Esophagus (tissue), 2 donors: ENCODE results near the gene FCN1. TPM values are rescaled to one million over a fixed set of nuclear protein-coding genes. Genes with fewer than 3 reads are reported as not detected.

ENCODE experiments used
- H3K27ac ChIP-seq, 2 donors: one replicate each; pipeline ENCODE4 v1.5.1; 2013; ENCODE audit warnings: low read depth in 2 of 2, mild to moderate bottlenecking in 2 of 2, inconsistent platforms in 1 of 2, low read length in 1 of 2, moderate library complexity in 1 of 2
- H3K27me3 ChIP-seq, 2 donors: one replicate each; pipeline ENCODE4 v1.6.1; 2013; ENCODE audit warnings: low read length in 2 of 2, control low read depth in 1 of 2, mild to moderate bottlenecking in 1 of 2; ENCODE audit not compliant: insufficient read depth in 2 of 2, control insufficient read depth in 1 of 2
- H3K36me3 ChIP-seq, 2 donors: one replicate each; pipeline ENCODE4 v1.6.1; 2013; ENCODE audit warnings: low read length in 1 of 2; ENCODE audit not compliant: control insufficient read depth in 2 of 2, insufficient read depth in 2 of 2
- H3K4me1 ChIP-seq, 2 donors: one replicate each; pipeline ENCODE4 v1.6.1; 2013; ENCODE audit warnings: low read length in 1 of 2; ENCODE audit not compliant: control insufficient read depth in 2 of 2, insufficient read depth in 2 of 2
- H3K4me3 ChIP-seq, 2 donors: one replicate each; pipeline ENCODE4 v1.5.1; 2013; ENCODE audit warnings: low read length in 2 of 2, mild to moderate bottlenecking in 2 of 2, low read depth in 1 of 2, moderate library complexity in 1 of 2
- H3K9me3 ChIP-seq, 2 donors: one replicate each; pipeline ENCODE4 v1.6.1; 2013; ENCODE audit warnings: mild to moderate bottlenecking in 2 of 2, low read depth in 1 of 2, low read length in 1 of 2, moderate library complexity in 1 of 2; ENCODE audit not compliant: control insufficient read depth in 2 of 2, insufficient read depth in 1 of 2
- WGBS, 2 donors: extraction: QIAGEN DNeasy Blood & Tissue Kit; methylation state at CpG; one replicate each; pipeline ENCODE4 v1.1.7; 2013; 5-methylcytosine and 5-hydroxymethylcytosine counted together
- polyA plus RNA-seq, 2 donors: library from polyadenylated mRNA; stranded (reverse); fragments of 200-250 nt; gene quantifications; one replicate each; pipeline ENCODE4 v1.2.3, GENCODE V29; 2013
- donor health status: healthy with polysubstance abuse.
- donor health status: Bipolar disorder and iron deficiency.

Gene FCN1
- polyA plus RNA-seq, 2 donors: 0.14 to 0.41 TPM

DNA sequence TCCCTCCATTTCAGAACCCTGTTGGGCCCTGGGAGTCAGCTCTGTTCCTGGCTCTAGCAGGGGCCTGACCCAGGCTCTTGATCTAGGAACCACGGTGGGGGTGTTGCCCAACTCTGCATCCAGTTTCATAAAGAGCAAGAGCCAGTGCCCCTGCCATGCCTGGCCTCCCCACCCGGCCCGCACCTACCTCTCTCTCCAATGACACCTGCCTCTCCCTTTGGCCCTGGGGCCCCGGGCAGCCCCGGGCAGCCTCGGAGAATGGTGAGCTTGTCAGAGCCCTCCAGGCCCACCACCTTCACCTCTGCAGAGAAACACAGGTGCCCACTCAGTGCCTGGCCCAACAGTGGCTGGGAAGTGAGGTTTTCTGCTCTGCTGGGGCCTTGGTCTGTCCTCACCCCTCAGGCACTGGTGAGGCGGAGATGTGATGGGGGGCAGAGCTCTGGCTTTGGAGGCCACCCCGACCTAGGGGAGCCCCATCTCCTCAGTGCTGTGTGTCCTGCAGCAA, 1.5 kb downstream of the FCN1 start:
- H3K27ac ChIP-seq: no peak overlapping the region
- 77 to 81% methylated on average over 8 of the region's 8 CpGs for WGBS, 2 donors
- no peak overlapping the region for H3K4me3 ChIP-seq
- H3K9me3 ChIP-seq: peaks cover 0 to 2% of the 10 kb centered on the region in 2 donors
- H3K27me3 ChIP-seq: no peaks in the 10 kb centered on the region
- no peaks in the 10 kb centered on the region for H3K4me1 ChIP-seq
- no peaks in the 10 kb centered on the region for H3K36me3 ChIP-seq

DNA sequence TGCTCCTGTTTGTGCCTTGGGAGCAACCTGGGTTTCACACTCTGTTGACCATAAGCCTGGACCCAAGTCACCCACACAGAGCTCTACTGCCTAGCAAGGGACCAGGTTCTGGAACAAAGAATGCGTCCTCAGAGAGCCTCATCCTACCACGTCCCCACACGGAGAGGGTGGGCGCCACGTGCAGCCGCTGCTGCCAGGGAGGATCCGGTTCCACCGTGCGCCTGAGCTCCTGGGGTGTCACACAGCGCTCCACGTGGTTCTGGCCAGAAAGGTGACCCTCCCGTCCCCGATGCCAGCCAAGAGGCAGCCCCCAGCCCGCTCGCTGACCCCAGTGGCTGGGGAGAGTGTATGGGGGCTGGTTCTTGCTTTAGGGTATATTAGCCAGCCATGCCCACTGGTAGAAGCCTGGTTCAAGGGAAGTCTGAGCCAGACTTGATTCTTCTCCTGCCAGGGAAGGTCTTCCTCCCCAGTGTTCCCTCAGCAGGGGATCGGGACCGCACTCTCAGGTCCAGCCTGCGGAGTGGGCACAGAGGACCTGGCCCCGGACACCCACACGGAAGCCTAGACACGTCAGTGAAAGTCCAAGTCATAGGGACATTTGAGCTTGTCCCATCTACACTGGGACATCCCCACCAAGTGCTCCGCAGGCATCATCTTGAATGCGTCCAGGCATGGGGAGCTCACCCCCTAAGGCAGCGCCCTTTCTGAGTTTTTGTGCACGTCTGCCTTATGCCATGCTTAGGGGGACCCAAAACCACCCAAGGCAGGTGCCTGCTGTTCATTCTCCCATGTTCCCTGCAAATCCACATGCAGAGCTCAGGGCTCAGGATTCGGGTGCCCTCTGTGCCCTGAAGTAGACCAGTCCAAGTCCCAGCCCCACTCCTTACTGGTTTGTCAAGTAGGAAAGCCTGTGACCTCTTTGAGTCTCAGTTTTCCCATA, 2.4 kb downstream of the FCN1 start:
- Histone ChIP-seq H3K4me1 (no peaks in the 10 kb centered on the region), H3K27ac (no peak overlapping the region), H3K4me3 (no peak overlapping the region), H3K9me3 (peaks cover 0 to 2% of the 10 kb centered on the region in 2 donors), H3K27me3 (no peaks in the 10 kb centered on the region), H3K36me3 (no peaks in the 10 kb centered on the region)
- WGBS, 2 donors: 85 to 86% methylated on average over 26 of the region's 26 CpGs

DNA sequence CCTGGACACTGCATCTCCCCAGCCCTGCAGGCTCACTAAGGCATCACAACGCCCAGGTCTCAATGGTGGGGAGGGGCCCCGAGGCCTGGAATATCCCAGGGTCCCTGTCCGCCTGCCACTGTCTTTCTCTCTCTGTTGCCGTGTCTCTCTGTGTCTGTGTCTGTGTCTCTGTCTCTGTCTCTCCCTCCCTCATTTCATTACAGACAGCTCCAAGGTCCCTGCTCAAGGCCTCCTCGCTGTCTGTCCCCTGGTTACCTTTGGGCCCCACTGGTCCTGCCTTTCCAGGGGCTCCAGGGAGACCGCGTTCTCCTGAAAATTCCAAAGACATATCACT, 3.2 kb downstream of the FCN1 start:
- no peak overlapping the region for H3K4me3 ChIP-seq
- H3K36me3 ChIP-seq: no peaks in the 10 kb centered on the region
- H3K4me1 ChIP-seq: no peaks in the 10 kb centered on the region
- WGBS, 2 donors: 70 to 76% methylated on average over 7 of the region's 7 CpGs
- H3K27ac ChIP-seq: no peak overlapping the region
- H3K9me3 ChIP-seq: peaks cover 0 to 2% of the 10 kb centered on the region in 2 donors
- H3K27me3 ChIP-seq: no peaks in the 10 kb centered on the region

DNA sequence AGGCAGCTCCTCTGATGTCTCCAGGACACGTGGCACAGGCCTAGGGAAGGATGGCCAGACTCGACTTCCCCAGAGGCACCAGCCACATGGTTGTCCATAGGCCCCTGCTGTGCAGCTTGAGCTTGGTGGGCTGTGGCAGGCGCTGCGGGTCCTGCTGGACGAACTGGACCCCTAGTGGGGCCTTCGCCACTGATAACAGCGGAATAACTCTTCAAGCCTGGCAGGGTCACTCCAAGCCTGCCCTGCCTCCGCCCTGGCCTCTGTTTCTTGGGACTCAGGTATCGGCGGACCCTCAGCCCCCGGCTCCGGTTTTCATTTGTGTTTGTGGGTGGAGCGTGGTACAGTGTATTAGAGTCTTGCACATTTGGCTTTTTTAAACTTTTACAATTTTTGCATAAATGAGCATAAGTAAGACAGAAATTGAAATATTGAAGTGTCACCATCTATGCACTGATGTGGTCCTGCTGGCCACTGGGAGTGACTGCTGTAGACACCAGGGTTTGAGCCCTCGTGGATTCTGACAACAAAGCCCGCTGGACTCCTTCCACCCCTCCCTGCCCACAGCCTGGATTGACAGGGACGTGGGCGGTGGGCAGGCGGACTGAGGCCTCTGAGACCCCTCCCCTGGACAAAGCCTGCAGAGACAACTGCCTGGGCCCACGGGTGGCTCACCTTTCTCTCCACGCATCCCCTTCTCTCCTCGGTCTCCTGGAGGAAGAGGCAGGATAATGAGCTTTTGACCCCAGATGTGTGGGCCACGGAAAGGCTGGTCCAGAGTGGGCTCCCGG, 3.8 kb downstream of the FCN1 start:
- Histone ChIP-seq H3K27ac (no peak overlapping the region), H3K27me3 (no peaks in the 10 kb centered on the region), H3K36me3 (no peaks in the 10 kb centered on the region), H3K4me1 (no peaks in the 10 kb centered on the region), H3K9me3 (peaks cover 0 to 2% of the 10 kb centered on the region in 2 donors), H3K4me3 (no peak overlapping the region)
- 81 to 85% methylated on average over 18 to 23 of the region's 23 CpGs for WGBS, 2 donors

DNA sequence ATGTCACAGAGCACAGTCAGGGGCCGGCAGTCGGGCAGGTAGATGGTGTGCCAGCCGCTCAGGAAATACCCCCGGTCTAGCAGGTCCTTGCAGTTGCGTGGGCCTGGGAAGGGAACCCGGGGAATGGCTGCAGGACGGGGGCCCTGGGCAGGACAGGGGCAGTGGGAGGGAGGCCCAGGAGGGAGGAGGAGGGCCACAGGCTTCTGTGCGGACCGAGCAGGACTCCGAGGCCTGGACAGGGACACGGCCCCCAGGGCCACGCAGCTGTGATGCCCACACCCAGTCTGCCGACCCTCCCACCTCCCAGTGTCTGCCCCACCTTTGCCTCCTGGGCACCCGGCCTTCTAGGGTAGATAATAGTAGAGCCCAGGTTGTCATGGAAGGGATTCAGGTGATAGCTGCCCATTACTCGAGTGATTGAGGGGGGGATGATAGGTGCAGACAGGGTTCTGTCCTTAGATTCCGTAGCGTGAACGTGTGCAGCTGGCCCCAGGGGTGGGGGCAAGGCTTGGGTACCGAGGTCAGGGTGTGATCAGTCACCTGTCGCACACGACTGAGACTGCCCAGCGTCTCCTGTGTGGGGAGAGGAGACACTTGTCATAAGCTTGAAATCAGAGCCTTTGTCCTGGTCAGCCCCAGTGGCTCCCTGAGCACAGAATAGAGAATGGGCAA, 4.5 kb downstream of the FCN1 start:
- no peak overlapping the region for H3K27ac ChIP-seq
- H3K9me3 ChIP-seq: no peaks in the 10 kb centered on the region
- H3K36me3 ChIP-seq: no peaks in the 10 kb centered on the region
- no peak overlapping the region for H3K4me3 ChIP-seq
- 76 to 78% methylated on average over 22 of the region's 22 CpGs for WGBS, 2 donors
- H3K4me1 ChIP-seq: no peaks in the 10 kb centered on the region
- H3K27me3 ChIP-seq: no peaks in the 10 kb centered on the region

DNA sequence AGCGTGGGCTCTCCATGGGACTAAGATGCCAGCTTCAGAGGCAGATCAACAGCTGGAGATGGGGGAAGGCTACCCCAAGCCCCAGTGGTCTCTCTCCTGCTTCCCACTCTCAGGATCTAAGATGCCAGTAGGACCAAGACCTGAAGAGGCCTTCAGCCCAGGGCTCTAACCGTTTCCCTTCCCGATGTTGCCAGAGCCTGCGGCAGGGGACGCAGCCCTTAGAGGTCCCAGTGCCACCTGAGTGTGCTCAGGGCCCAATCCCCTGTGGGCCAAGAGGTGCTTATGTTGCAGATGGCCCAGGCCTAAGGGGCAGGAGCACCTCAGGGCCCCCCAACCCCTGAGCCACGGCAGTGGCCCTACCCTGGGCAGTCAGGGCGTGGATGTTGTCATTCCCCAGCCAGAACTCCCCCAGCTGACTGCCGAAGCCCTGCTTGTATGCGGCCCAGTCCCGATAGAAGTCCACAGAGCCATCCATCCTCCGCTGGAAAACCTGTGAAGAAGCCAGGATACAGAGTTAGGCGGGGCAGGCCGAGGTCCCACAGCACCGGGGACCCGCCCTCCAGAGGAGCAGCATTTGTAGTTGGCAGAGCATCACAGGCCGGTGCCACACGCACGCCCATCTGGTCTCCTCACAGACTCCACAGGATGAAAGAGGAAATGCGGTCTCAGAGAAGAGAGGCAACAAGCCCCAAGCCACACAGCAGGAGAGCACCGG, 5.4 kb downstream of the FCN1 start:
- WGBS, 2 donors: 67 to 78% methylated on average over 20 of the region's 20 CpGs
- no peak overlapping the region for H3K4me3 ChIP-seq
- H3K9me3 ChIP-seq: no peaks in the 10 kb centered on the region
- no peaks in the 10 kb centered on the region for H3K27me3 ChIP-seq
- no peaks in the 10 kb centered on the region for H3K4me1 ChIP-seq
- no peak overlapping the region for H3K27ac ChIP-seq
- H3K36me3 ChIP-seq: no peaks in the 10 kb centered on the region

DNA sequence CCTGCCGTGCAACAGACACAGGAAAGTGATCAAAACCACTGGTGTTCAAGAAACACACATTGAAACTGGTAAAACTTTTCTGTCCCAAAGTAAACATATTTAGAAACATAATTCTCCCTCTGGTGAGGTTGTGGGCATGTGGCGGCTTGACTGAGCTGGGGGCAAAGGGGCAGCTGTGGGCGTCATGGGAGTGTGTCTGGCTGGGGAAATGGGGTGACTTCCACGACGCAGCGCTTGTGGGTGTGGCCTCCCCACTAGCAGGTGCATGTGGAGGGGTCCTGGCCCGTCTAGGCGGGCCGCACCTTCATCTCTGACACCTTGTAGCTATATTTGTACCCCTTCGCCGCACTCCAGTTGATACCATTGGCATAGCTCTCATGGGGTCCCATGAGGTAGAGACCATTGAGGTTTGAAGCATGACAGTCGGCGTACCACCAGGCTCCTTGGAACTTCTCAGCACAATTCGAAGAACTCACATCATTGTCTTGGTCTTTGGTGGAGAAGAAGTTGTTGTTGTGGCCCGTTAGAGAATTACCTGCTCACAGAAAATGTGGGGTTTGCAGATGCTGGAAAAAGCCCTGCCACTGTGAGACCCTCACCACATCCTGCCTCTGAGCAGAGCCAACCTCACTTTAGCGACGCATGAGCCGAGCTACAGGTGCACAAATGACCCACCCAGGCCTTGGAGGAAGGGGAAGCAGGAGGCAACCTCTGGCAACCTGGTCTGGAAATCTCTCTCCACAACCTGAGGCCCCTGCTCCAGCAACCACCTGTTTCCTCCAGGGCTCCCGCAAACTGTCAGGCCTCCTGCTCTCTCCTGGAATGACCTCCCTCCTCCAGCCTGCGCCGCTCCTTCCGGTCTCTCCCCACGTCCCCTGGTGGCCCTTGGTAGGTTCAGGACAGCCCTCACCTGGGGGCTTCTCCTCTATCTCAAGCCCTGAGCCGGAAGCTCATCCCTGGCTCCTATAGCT, 7.9 kb downstream of the FCN1 start:
- Histone ChIP-seq H3K27me3 (no peaks in the 10 kb centered on the region), H3K4me1 (no peaks in the 10 kb centered on the region), H3K27ac (no peak overlapping the region), H3K4me3 (no peak overlapping the region), H3K9me3 (no peaks in the 10 kb centered on the region), H3K36me3 (no peaks in the 10 kb centered on the region)
- WGBS, 2 donors: 71 to 77% methylated on average over 24 of the region's 24 CpGs

DNA sequence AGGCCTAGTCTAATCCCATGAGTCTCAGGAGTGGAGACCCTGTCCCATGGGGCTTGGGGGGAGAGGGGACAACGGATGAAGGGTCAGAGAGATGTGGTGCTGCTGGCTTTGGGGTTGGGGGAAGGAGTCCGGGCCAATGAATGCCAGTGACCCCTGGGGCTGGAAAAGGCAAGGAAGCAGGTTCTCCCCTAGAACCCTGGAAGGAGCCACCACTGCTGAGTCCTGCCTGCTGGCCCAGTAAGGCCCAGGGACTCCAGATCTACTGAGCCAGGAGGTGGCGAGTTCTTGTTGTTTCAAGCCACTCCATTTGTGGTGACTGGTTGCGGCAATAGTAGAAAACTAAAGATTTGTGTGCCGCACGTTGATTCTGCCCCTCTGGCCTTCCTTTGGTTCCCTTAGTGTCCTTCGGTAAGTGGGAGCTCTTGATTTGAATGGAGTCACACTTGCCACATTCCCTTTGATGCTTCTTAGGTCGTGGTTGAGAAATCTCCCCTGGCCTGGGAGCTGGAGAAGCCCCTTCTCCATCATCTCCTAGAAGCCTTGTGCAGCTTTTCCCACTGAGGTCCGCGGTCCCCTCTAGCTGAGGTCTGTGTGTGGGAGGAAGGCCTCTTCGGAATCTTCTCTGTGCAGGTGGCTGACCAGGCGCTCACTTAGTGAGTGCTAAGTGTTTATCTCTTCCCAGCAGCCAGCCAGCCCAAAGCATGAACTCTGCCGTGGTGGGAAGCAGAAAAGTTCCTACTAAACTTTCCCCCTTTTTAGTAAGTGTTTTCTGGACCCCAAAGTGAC, 9.0 kb downstream of the FCN1 start:
- Histone ChIP-seq H3K9me3 (no peaks in the 10 kb centered on the region), H3K36me3 (no peaks in the 10 kb centered on the region), H3K27me3 (no peaks in the 10 kb centered on the region), H3K4me3 (no peak overlapping the region), H3K4me1 (no peaks in the 10 kb centered on the region), H3K27ac (no peak overlapping the region)
- 82 to 87% methylated on average over 13 of the region's 13 CpGs for WGBS, 2 donors
